GM19324 (cell line): ENCODE measurements around the gene VEGFA.
A peak's percentile ranks its signal among the peaks of the same experiment; 100 is the strongest.

Experiments
- ATAC-seq: cut with Tn5 transposase; IDR thresholded peaks from one replicate; pipeline ENCODE4 v1.9.1; 2021; ENCODE audit warnings: mild to moderate bottlenecking, moderate library complexity; ENCODE audit not compliant: unreplicated experiment, low FRiP score

The VEGFA gene

DNA sequence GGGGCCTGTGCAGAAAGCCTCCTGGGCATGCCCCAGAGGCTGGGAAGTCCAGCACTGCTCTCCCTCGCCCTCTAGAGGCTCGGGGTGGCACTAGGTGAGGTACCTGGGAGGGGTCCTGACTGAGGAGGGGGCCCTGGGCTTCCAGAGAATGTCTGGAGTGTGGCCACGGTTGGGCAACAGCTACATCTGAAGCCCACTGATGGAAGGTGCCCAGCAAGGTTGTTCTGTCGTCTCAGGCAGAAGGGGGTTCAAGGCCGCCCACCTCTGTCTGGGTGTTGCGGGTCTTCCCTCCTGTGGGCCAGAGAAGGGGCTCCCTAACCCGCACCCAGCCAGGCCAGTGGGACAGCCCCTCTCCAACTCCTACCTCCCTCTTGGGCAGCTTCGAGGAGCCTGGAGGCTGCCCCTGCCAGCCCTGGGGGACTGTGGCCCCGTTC lies 11.4 kb upstream of the VEGFA start:
- ATAC-seq, result no peak

DNA sequence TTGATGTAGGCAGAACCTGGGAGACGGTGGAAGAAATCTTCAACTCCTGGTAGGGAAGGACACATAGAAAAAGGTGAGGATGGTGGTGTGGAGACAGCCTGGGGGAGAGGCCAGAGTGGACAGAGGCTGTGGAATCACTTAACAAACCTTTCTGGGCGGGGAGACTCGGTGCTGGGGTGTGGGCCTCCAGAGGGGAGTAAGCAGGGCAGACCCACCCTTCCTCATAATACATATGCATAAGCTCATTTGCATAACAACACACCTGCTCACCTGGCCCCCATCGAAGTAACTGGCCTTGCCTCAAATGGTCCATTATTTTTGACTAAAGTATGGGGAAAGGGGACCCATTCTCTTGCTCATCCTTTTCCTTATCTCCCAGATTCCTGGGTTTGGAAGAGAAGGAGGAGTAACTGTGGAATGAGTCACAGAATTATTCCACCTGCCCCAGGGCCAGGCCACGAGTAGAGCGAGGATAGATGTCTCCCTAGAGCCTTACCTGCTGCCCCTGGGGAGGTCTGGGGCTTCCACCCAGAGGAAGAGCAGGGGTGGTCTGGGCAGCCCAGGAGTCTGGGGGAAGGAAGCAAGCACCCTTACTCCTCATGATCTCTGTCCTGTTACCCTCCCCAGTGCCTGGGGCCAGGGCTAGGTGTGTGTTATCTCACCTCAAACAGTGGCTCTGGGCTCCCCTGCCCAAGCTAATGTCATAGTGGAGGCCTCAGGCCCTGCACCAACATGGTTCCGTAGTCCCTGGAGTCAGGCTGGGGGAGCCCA lies 10.7 kb upstream of the VEGFA start:
- ATAC-seq, result no peak

DNA sequence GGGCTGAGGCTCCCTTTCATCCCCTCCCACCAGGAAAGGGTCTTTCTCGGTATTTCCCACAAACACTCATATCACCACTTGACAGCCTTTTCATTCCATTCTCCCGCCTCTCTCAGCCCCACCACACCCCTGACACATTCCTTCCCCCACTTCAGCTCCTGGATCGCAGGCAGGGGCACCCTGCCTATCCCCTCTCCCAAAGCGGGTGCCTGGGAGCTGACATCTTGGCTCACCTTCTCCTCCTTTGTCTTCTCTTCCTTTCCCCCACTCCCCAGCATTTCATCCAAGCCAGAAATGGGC lies 10.2 kb upstream of the VEGFA start:
- no peak for ATAC-seq

DNA sequence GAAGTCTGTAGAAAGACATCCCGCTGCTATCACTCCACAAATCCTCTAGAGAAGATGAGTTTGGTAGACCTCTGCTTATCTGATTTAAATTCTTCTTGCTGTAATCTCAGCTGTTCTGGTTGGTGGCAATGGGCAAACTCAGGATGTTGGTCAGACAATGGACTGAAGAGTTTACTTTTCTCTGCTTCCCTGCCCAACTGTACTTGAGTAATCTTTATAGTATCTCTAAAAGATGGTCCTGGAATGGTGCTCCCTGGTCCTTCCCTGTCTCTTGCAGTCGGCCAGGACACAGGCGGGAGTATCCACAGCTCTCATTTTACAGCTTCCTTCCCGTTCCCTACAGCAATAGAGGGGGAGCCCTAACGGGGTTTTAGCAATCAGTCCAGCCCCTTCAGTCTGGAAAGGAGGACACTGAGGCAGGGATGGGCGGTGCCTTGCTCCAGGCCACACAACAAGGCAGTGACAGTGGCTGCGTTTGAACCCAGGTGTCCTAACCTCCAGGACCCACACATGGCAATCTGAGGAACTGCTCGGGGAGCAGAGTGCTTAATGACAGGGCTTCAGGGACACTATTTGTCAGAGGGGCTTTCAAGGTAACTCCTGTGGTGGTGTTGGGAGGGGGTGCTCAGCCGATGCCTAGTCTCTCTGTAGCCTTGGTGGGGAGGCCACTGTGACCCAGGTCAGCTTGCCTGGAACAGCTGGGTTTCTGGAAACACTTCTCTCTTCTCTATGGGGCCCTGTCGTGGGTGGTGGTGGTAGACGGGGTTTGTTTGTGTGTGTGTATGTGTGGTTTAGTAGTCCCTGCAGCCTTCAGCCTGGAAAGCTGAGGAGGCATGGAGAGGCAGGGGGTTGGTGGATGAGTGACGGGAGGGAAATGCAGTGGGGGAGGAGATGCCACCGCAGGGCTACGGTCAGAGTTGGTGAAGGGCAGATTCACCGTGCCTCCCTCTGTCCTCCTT lies 9.5 kb upstream of the VEGFA start:
- no peak for ATAC-seq

DNA sequence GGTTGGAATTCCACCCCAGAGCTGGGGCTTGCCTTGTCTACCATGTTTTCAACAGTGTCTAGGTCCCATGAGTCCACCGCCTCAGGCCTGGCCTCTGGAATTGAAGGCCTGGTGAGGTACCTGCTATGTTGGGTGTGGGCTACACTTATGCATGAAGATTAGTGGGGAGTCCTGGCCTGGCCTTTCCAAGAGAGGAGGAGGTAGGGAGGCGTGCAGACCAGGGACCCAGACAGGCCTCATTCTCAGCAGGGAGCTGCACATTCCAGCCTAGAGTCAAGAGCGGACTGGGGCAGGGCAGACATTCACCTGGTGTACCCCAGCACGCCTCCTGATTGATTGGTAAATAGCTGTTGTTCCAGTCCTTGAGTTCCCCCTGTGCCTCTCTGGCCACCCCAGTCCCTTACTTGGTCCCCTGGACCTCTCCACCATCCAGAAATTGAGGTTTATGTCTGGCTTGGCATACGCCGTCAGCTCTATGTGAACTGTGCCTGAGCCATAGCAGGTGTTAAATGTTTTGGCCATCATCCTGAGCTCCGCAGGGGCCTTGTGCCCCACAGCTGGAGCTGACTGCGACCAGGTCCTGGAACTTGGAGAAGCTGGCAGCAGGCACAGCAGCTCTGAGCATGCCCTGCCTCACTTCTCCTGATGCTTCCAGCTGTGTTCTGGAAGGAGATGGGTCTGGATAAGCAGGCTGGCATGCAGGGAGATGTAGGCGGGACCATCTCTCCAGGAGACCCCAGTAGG lies 8.2 kb upstream of the VEGFA start:
- no peak for ATAC-seq

DNA sequence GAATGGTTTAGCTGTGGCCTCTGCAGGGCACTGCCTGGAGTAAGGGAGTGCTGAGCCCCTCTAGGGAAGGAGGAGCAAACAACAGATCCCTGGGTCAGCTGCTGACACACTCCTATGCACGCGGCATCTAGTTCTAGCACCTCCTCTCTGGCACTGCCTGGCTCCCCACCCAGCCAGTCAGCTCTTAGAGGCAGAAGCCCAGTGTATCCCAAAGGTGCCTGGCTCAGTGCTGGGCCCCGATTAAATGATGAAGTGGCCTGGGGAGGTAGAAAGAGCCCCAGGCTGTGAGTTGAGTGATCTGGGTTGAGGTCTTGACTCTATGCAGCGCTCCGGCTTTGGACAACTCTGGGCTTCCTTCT lies 7.6 kb upstream of the VEGFA start:
- no peak for ATAC-seq

DNA sequence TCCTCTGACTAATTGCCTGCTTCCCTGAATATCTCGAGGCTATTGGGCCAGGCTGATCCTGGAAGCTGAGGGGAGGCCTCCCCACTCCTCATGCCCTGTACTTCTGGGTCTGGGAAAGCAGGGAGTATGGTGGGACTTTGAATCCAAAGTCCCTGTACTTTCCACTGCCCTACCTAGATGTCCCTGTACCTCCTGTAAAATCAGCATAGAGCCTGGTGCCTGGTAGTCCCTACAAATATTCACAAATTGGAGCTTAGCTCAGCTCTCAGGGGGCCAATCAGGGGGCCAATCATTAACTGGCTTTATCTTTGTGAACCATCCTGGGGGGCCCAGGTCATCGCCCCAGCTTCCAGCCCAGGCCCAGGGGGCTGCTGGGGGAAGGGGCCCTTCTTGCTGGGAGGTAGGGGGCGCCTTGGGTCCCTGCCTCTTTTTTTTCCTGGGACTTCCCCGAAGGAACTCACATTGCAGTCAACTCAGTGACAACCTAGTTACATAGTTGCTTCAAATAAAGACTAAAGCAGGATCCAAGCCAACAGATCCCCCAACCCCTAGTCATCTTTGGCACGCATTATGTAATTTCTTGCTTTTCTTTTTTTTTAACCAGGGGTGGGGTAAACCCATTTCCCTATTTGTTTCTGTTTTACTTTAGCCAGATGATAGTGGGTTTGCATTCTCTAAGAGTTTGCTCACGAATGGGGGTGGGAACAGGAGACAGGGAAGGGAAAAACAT lies 6.9 kb upstream of the VEGFA start:
- no peak for ATAC-seq

DNA sequence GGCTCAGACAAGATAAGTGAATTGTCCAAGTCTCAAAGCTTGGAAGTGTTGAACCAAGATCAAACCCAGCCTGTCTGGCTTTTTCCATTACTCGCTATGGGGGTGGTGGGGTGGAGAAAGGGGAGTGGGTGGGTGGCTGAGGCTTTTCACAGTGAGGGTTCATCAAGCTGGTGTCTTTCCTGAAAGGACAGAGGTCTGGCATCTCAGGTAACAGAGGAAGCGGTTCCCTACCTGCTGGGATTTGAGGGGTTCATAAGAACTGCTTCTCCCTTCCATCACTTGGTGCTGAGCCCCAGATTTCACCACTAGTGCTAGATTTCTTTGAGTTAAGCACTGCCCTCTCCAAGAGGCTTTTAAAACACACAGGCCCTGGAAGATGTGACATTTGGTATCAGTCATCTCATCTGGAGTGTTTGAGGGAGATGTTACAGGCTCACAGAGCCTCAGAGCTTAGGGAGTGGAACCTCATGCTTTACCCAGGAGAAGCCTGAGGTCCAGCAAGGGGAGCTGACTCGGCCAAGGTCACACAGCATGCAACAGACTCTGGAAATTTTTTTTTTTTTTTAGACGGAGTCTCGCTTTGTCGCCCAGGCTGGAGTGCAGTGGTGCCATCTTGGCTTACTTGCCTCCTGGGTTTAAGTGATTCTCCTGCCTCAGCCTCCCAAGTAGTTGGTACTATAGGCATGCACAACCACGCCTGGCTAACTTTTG lies 6.0 kb upstream of the VEGFA start:
- no peak for ATAC-seq

DNA sequence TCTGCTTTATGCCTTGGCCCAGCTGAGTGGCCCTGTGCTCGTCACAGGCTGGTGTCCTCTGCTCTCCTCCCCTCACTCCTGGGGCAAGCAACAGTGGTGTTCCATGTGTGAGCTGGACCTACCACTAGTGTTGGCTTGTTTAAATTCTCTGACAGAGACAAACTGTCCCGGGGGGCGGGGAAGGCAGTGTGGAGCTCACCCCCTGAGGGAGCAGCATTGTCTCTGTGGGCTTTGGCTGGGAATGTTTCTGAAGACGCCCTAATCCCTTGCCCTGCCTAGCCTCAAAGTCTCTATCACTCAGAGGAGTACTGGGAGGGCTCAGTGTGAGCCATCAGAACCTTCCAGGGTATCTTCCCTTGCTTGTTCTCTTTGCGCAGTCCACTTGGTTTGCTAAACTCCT lies 5.2 kb upstream of the VEGFA start:
- ATAC-seq, result no peak

DNA sequence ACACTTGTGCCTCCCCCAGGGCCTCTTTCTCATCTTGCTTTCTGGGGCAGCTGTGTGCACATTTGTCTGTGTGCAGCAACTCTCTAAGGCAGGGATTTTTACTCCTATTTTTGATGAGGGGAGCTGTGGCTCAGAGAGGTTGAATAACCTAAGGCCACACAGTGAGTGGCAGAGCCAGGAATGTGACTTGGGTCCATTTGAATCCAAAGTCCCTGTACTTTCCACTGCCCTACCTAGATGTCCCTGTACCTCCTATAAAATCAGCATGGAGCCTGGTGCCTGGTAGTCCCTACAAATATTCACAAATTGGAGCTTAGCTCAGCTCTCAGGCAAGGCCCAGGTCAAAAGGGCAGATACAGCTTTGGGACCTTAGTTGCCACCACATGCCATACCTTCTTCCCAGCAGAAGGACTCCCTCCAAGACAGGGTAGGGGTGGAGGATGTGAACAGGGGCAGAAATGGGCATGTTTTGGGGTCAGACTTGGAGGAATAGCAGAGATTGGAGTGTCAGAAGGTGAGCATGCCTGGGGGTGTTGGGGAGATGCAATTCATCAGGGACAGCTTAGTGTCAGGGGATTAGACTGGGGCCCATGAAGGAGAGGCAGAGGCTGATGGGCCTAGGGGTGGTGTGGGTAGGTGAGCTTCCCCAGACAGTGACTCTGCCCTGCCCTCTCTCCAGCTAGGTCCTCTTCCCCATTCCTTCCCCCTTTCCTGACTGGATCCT lies 4.1 kb upstream of the VEGFA start:
- ATAC-seq, result no peak

DNA sequence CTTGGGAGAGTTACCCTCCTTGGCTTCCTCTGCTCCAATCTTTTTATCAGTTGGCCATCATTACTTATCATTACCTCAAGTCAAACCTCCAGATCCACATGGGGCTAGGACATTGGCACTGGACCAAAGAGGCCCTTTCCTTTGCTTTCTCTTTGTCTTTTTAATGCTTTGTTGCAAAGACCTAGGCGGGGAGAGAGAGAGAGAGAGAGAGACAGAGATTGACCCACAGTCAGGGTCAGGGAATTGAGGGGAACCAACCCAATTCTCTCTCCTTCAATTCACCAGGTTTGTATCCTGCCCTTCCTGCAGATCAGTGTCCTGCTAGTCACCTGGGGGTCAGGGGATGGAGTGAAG lies 3.5 kb upstream of the VEGFA start:
- no peak for ATAC-seq

DNA sequence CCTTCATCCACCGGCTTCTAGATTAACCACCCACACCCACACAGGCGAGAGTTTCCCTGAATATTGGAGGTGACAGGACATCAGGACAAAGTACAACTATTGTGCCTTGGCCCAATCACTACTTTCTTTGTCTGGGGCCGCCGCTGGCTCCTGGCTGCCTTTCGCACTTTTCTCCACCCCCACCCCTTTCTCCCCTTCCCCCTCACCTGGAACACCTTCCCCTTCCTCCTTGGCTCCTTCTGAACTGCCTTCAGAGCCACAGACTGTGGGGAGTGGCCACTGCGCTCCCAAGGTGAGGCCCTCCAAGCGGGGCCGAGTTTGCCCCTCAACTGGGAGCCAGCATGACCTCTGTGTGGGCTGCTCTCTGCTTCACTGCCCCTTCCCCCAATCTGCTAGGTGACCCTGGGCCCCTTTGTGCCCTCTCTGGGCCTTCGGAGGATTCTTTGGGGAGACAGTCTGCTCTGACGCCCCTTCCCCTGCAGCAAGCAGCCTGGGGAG lies 3.0 kb upstream of the VEGFA start:
- no peak for ATAC-seq

DNA sequence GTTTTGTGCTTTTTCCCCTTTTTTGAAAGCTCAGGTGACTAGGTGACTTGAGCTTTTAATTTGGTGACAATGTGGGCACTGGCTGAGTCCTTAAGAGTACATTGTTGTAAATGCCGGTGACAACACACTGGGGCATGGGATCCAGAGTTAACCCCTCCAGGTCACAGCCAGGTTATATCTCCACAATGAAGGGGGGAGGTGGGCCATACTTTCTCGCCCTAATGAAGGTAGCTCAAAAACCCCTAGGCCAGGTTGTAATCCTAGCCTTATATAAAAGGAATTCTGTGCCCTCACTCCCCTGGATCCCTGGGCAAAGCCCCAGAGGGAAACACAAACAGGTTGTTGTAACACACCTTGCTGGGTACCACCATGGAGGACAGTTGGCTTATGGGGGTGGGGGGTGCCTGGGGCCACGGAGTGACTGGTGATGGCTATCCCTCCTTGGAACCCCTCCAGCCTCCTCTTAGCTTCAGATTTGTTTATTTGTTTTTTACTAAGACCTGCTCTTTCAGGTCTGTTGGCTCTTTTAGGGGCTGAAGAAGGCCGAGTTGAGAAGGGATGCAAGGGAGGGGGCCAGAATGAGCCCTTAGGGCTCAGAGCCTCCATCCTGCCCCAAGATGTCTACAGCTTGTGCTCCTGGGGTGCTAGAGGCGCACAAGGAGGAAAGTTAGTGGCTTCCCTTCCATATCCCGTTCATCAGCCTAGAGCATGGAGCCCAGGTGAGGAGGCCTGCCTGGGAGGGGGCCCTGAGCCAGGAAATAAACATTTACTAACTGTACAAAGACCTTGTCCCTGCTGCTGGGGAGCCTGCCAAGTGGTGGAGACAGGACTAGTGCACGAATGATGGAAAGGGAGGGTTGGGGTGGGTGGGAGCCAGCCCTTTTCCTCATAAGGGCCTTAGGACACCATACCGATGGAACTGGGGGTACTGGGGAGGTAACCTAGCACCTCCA lies 2.2 kb upstream of the VEGFA start:
- ATAC-seq, result no peak

DNA sequence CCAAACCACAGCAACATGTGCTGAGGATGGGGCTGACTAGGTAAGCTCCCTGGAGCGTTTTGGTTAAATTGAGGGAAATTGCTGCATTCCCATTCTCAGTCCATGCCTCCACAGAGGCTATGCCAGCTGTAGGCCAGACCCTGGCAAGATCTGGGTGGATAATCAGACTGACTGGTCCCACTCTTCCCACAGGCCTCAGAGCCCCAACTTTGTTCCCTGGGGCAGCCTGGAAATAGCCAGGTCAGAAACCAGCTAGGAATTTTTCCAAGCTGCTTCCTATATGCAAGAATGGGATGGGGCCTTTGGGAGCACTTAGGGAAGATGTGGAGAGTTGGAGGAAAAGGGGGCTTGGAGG lies 1.5 kb upstream of the VEGFA start:
- no peak for ATAC-seq

DNA sequence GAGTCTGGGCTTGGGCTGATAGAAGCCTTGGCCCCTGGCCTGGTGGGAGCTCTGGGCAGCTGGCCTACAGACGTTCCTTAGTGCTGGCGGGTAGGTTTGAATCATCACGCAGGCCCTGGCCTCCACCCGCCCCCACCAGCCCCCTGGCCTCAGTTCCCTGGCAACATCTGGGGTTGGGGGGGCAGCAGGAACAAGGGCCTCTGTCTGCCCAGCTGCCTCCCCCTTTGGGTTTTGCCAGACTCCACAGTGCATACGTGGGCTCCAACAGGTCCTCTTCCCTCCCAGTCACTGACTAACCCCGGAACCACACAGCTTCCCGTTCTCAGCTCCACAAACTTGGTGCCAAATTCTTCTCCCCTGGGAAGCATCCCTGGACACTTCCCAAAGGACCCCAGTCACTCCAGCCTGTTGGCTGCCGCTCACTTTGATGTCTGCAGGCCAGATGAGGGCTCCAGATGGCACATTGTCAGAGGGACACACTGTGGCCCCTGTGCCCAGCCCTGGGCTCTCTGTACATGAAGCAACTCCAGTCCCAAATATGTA lies 957 bp upstream of the VEGFA start:
- ATAC-seq, result no peak

DNA sequence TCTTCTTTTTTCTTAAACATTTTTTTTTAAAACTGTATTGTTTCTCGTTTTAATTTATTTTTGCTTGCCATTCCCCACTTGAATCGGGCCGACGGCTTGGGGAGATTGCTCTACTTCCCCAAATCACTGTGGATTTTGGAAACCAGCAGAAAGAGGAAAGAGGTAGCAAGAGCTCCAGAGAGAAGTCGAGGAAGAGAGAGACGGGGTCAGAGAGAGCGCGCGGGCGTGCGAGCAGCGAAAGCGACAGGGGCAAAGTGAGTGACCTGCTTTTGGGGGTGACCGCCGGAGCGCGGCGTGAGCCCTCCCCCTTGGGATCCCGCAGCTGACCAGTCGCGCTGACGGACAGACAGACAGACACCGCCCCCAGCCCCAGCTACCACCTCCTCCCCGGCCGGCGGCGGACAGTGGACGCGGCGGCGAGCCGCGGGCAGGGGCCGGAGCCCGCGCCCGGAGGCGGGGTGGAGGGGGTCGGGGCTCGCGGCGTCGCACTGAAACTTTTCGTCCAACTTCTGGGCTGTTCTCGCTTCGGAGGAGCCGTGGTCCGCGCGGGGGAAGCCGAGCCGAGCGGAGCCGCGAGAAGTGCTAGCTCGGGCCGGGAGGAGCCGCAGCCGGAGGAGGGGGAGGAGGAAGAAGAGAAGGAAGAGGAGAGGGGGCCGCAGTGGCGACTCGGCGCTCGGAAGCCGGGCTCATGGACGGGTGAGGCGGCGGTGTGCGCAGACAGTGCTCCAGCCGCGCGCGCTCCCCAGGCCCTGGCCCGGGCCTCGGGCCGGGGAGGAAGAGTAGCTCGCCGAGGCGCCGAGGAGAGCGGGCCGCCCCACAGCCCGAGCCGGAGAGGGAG lies 580 bp downstream of the VEGFA start:
- ATAC-seq, result no peak

DNA sequence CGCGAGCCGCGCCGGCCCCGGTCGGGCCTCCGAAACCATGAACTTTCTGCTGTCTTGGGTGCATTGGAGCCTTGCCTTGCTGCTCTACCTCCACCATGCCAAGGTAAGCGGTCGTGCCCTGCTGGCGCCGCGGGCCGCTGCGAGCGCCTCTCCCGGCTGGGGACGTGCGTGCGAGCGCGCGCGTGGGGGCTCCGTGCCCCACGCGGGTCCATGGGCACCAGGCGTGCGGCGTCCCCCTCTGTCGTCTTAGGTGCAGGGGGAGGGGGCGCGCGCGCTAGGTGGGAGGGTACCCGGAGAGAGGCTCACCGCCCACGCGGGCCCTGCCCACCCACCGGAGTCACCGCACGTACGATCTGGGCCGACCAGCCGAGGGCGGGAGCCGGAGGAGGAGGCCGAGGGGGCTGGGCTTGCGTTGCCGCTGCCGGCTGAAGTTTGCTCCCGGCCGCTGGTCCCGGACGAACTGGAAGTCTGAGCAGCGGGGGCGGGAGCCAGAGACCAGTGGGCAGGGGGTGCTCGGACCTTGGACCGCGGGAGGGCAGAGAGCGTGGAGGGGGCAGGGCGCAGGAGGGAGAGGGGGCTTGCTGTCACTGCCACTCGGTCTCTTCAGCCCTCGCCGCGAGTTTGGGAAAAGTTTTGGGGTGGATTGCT lies 1.3 kb downstream of the VEGFA start:
- ATAC-seq, result peak; percentile 24
